Adrenal gland (tissue), 12 donors: Measurements from ENCODE around the gene MRPL33. TPM values are rescaled to one million over a fixed set of nuclear protein-coding genes. Genes with fewer than 3 reads are reported as not detected.

Source experiments
- DNase-seq, 7 donors: peaks; one replicate each; pipeline ENCODE4 v3.0.0-alpha.2; 2019 to 2020
- H3K27ac ChIP-seq, 5 donors: fragments of 200-600 bp; sonication (generic) in 4 of 5; 1 replicate in 3 of 5; 2 replicates in 2 of 5; pipeline versions ENCODE4 v1.5.1 to v1.8.0; 2016 to 2020; ENCODE audit warnings: mild to moderate bottlenecking in 1 of 5
- H3K27me3 ChIP-seq: fragments of 200-600 bp; 2 replicates; pipeline ENCODE4 v1.8.0; 2021
- H3K36me3 ChIP-seq, 2 donors: fragments of 200-600 bp; replicated peaks in 1 of 2; 1 replicate in 1 of 2; 2 replicates in 1 of 2; pipeline versions ENCODE4 v1.5.1 to v1.8.0; 2018 to 2022
- H3K4me1 ChIP-seq, 2 donors: fragments of 200-600 bp; replicated peaks in 1 of 2; 1 replicate in 1 of 2; 2 replicates in 1 of 2; pipeline versions ENCODE4 v1.5.1 to v1.8.0; 2018 to 2021
- H3K4me3 ChIP-seq, 4 donors: fragments of 200-600 bp; sonication (generic) in 3 of 4; one replicate each; pipeline ENCODE4 v1.5.1; 2016 to 2018
- H3K9me3 ChIP-seq, 3 donors: fragments of 200-600 bp; sonication (generic) in 1 of 3; replicated peaks in 1 of 3; 1 replicate in 2 of 3; 2 replicates in 1 of 3; pipeline versions ENCODE4 v1.5.1 to v1.8.0; 2016 to 2021
- CTCF ChIP-seq, 6 experiments: fragments of 450-650 bp in 4 of 6; fragments of 200-600 bp in 2 of 6; sonication (generic) in 1 of 6; IDR thresholded peaks; 1 replicate in 5 of 6; 2 replicates in 1 of 6; pipeline versions ENCODE4 v1.5.1 to v1.8.0; 2016 to 2021; ENCODE audit warnings: antibody characterized with exemption in 6 of 6, mild to moderate bottlenecking in 2 of 6, moderate library complexity in 1 of 6
- POLR2A ChIP-seq, 2 donors: fragments of 450-650 bp; IDR thresholded peaks; one replicate each; pipeline ENCODE4 v1.6.1; 2017; ENCODE audit warnings: antibody characterized with exemption in 2 of 2, mild to moderate bottlenecking in 2 of 2, moderate library complexity in 1 of 2
- WGBS, 4 donors: extraction: QIAGEN DNeasy Blood & Tissue Kit in 2 of 4; methylation state at CpG; one replicate each; pipeline versions ENCODE4 v1.1.5 to v1.1.7; 2013 to 2017; 5-methylcytosine and 5-hydroxymethylcytosine counted together
- intact Hi-C, 2 donors: fragments of 100-400 bp; cut with DNase I; formaldehyde crosslinking; loops; one replicate each; pipeline versions ENCODE4 v1.14.1 to v1.15.0; 2022 to 2023
- polyA plus RNA-seq, 3 donors: library from polyadenylated mRNA; stranded (reverse); fragments of 200-250 nt in 2 of 3; fragments of 350-450 nt in 1 of 3; fragmentation: Illumina TruSeq in 1 of 3; extraction: RNeasy Lipid Tissue Mini Kit (QIAGEN cat#74804) in 1 of 3; gene quantifications; one replicate each; pipeline ENCODE4 v1.2.3, GENCODE V29; 2013 to 2014
- total RNA-seq, 9 donors: library from RNA; depleted of rRNA in 4 of 9; stranded (reverse); fragments of >200 nt in 4 of 9; fragments of 120-200 nt in 1 of 9; fragmentation: NEBNext Ultra II Directional in 1 of 9; extraction: Animal tissue kit (Norgen Biotek cat#: 25700) in 1 of 9; gene quantifications; one replicate each; pipeline versions ENCODE4 v1.1.0 to v1.2.4, GENCODE V29; 2013 to 2023
- donor health status: healthy with polysubstance abuse.
- donor health status: Bipolar disorder and iron deficiency.
- donor health status: DM: yes; HTN: yes; CAD: no.
- donor health status: DM: no; HTN: no; CAD: no.
- donor health status: DM: no; HTN: no; CAD: no.
- donor health status: DM: yes; HTN: yes; CAD: no.

MRPL33 gene
- total and polyA plus RNA-seq, 12 donors, result 211 to 1,020 (median 485) TPM

GRCh38 chr2:27773959-27774358 is 2.4 kb downstream of the MRPL33 start:
- WGBS, 4 donors, result 39 to 58% (median 42%) methylated on average over 5 of the region's 5 CpGs
- Histone ChIP-seq H3K27me3 (no peaks in the 10 kb centered on the region), H3K4me1 (peaks cover 43 to 46% of the 10 kb centered on the region in 2 donors), H3K9me3 (no peaks in the 10 kb centered on the region), H3K27ac (peak overlapping the region; percentile 70 to 95 (median 92)), H3K4me3 (peak overlapping the region; percentile 39 to 90 (median 62)), H3K36me3 (peaks cover 0 to 16% of the 10 kb centered on the region in 2 donors)
- no peak for TF ChIP-seq CTCF (IDR thresholded peaks at IDR 0.05)
- TF ChIP-seq POLR2A (IDR thresholded peaks at IDR 0.05), result no peak
- intact Hi-C loops, result loop anchor here (10.0 kb wide), 2 partner anchors 111 to 621 kb away; partner anchors contain the start of gene FOSL2 (in 1 of the 2)
- DNase-seq, result peak in 1 of 7 donors; percentile 21

GRCh38 chr2:27776097-27776496 is 4.6 kb downstream of the MRPL33 start:
- no peaks in the 10 kb centered on the region for H3K27me3 ChIP-seq
- H3K9me3 ChIP-seq, result no peaks in the 10 kb centered on the region
- peak; percentile 81 to 96 (median 92) for DNase-seq
- intact Hi-C loops, result loop anchor here (10.0 kb wide), 2 partner anchors 109 to 619 kb away; partner anchors contain the start of gene FOSL2 (in 1 of the 2)
- H3K4me1 ChIP-seq, result peaks cover 59 to 65% of the 10 kb centered on the region in 2 donors
- peak overlapping the region; percentile 40 to 95 (median 88) for H3K27ac ChIP-seq
- peak overlapping the region in 1 of 4 donors; percentile 26 for H3K4me3 ChIP-seq
- 21 to 34% (median 31%) methylated on average over 8 of the region's 8 CpGs for WGBS, 4 donors
- peak in 1 of 2 donors; percentile 55 for TF ChIP-seq POLR2A (IDR thresholded peaks at IDR 0.05)
- TF ChIP-seq CTCF (IDR thresholded peaks at IDR 0.05), result no peak
- H3K36me3 ChIP-seq, result peaks cover 0 to 29% of the 10 kb centered on the region in 2 donors

GRCh38 chr2:27776696-27777095 is 5.2 kb downstream of the MRPL33 start:
- peaks cover 0 to 29% of the 10 kb centered on the region in 2 donors for H3K36me3 ChIP-seq
- no peaks in the 10 kb centered on the region for H3K9me3 ChIP-seq
- WGBS, 4 donors, result 59 to 63% (median 62%) methylated on average over 3 of the region's 3 CpGs
- H3K4me1 ChIP-seq, result peaks cover 58 to 71% of the 10 kb centered on the region in 2 donors
- DNase-seq, result peak in 2 of 7 donors; percentile 21 to 37
- peak overlapping the region in 1 of 4 donors; percentile 26 for H3K4me3 ChIP-seq
- H3K27me3 ChIP-seq, result no peaks in the 10 kb centered on the region
- intact Hi-C loops, result loop anchor here (10.0 kb wide), 2 partner anchors 108 to 618 kb away; partner anchors contain the start of gene FOSL2 (in 1 of the 2)
- peak overlapping the region; percentile 22 to 95 (median 88) for H3K27ac ChIP-seq
- TF ChIP-seq POLR2A (IDR thresholded peaks at IDR 0.05), result no peak

- peak in 1 of 7 donors; percentile 47 for DNase-seq
- Histone ChIP-seq H3K4me3 (peak overlapping the region in 1 of 4 donors; percentile 1), H3K27me3 (no peaks in the 10 kb centered on the region), H3K9me3 (no peaks in the 10 kb centered on the region), H3K4me1 (peaks cover 58 to 67% of the 10 kb centered on the region in 2 donors), H3K27ac (peak overlapping the region; percentile 16 to 95 (median 66)), H3K36me3 (peaks cover 0 to 26% of the 10 kb centered on the region in 2 donors)
- WGBS, 4 donors, result 29 to 44% (median 39%) methylated on average over 5 of the region's 5 CpGs
- intact Hi-C loops, result loop anchor here (10.0 kb wide), 2 partner anchors 105 to 615 kb away; partner anchors contain the start of gene FOSL2 (in 1 of the 2)
- no peak for TF ChIP-seq POLR2A (IDR thresholded peaks at IDR 0.05)
- TF ChIP-seq CTCF (IDR thresholded peaks at IDR 0.05), result no peak
Observed at GRCh38 chr2:27779417-27780055, 8.0 kb downstream of the MRPL33 start.
